Stomach (tissue), 9 donors: ENCODE measurements around the gene RCBTB1. TPM values are rescaled to one million over a fixed set of nuclear protein-coding genes. Genes with fewer than 3 reads are reported as not detected.

Experiments used
- DNase-seq, 2 donors: peaks; one replicate each; pipeline versions ENCODE4 v3.0.0 to v3.0.0-alpha.2; 2013 to 2019
- H3K27ac ChIP-seq, 5 donors: fragments of 200-600 bp in 4 of 5; sonication (generic) in 4 of 5; one replicate each; pipeline ENCODE4 v1.5.1; 2013 to 2019; ENCODE audit warnings: mild to moderate bottlenecking in 1 of 5, moderate library complexity in 1 of 5
- H3K27me3 ChIP-seq, 3 donors: fragments of 200-600 bp; sonication (generic); one replicate each; pipeline ENCODE4 v1.5.1; 2017 to 2019; ENCODE audit warnings: mixed run types in 1 of 3
- H3K36me3 ChIP-seq, 4 donors: fragments of 200-600 bp; sonication (generic); 1 replicate in 3 of 4; 2 replicates in 1 of 4; pipeline ENCODE4 v1.5.1; 2016 to 2019
- H3K4me1 ChIP-seq, 4 donors: fragments of 200-600 bp; sonication (generic); one replicate each; pipeline ENCODE4 v1.5.1; 2016 to 2019
- H3K4me3 ChIP-seq, 4 donors: fragments of 200-600 bp; sonication (generic) in 3 of 4; one replicate each; pipeline ENCODE4 v1.5.1; 2016 to 2019; ENCODE audit warnings: mild to moderate bottlenecking in 1 of 4
- H3K9me3 ChIP-seq, 4 donors: fragments of 200-600 bp; sonication (generic); one replicate each; pipeline ENCODE4 v1.5.1; 2016 to 2019
- CTCF ChIP-seq, 7 experiments: fragments of 450-650 bp in 4 of 7; fragments of 200-600 bp in 3 of 7; sonication (generic) in 3 of 7; IDR thresholded peaks; one replicate each; pipeline ENCODE4 v1.5.1; 2016 to 2019; ENCODE audit warnings: antibody characterized with exemption in 7 of 7, control low read depth in 2 of 7, mild to moderate bottlenecking in 1 of 7
- EP300 ChIP-seq: sonication (generic); formaldehyde crosslinking; IDR thresholded peaks from one replicate; pipeline ENCODE4 v1.6.1; 2017; ENCODE audit warnings: antibody characterized with exemption
- POLR2A ChIP-seq, 4 donors: fragments of 450-650 bp; IDR thresholded peaks; one replicate each; pipeline ENCODE4 v1.6.1; 2016; ENCODE audit warnings: antibody characterized with exemption in 4 of 4, control low read depth in 2 of 4, mild to moderate bottlenecking in 1 of 4, moderate library complexity in 1 of 4
- POLR2AphosphoS5 ChIP-seq, 3 donors: sonication (generic); formaldehyde crosslinking; IDR thresholded peaks; one replicate each; pipeline ENCODE4 v1.6.1; 2016; ENCODE audit warnings: antibody characterized with exemption in 3 of 3
- WGBS, 5 donors: extraction: QIAGEN DNeasy Blood & Tissue Kit in 3 of 5; methylation state at CpG; one replicate each; pipeline versions ENCODE4 v1.1.5 to v1.1.7; 2013 to 2018; 5-methylcytosine and 5-hydroxymethylcytosine counted together
- intact Hi-C: fragments of 100-400 bp; cut with DNase I; formaldehyde crosslinking; loops from one replicate; pipeline ENCODE4 v1.15.1; 2023; ENCODE audit warnings: low total_unique reads
- polyA plus RNA-seq, 3 donors: library from polyadenylated mRNA; stranded (reverse); fragments of 200-250 nt; gene quantifications; one replicate each; pipeline ENCODE4 v1.2.3, GENCODE V29; 2013
- total RNA-seq, 5 donors: library from RNA; depleted of rRNA; stranded (reverse); fragments of >200 nt; gene quantifications; one replicate each; pipeline versions ENCODE4 v1.1.0 to v1.2.3, GENCODE V29; 2014 to 2016
- donor health status: healthy with polysubstance abuse.
- donor health status: Bipolar disorder and iron deficiency.
- donor health status: healthy.

RCBTB1 gene
- total and polyA plus RNA-seq, 8 donors = 1.2 to 48.2 (median 9.7) TPM

- no peaks in the 10 kb centered on the region for H3K9me3 ChIP-seq
- peaks cover 0 to 17% (median 2%) of the 10 kb centered on the region in 4 donors for H3K4me1 ChIP-seq
- H3K27me3 ChIP-seq = no peaks in the 10 kb centered on the region
- TF ChIP-seq CTCF (IDR thresholded peaks at IDR 0.05) (no peak), EP300 (no peak)
- intact Hi-C loops = loop anchor here (10.0 kb wide), 1 partner anchor 46 kb away; no protein-coding TSS in a partner anchor
- peaks cover 19 to 76% (median 61%) of the 10 kb centered on the region in 4 donors for H3K36me3 ChIP-seq
- DNase-seq = no peak
- 95 to 100% (median 98%) methylated on average over 3 of the region's 3 CpGs for WGBS, 5 donors
- H3K4me3 ChIP-seq = no peak overlapping the region
- H3K27ac ChIP-seq = no peak overlapping the region
Measured at GRCh38 chr13:49559006-49559405, 26.4 kb downstream of the RCBTB1 start.

- H3K36me3 ChIP-seq = peaks cover 23 to 96% (median 88%) of the 10 kb centered on the region in 4 donors
- DNase-seq = no peak
- H3K4me3 ChIP-seq = no peak overlapping the region
- no peaks in the 10 kb centered on the region for H3K9me3 ChIP-seq
- no peak for TF ChIP-seq CTCF (IDR thresholded peaks at IDR 0.05)
- TF ChIP-seq POLR2AphosphoS5 (IDR thresholded peaks at IDR 0.05) = no peak
- no peak for TF ChIP-seq POLR2A (IDR thresholded peaks at IDR 0.05)
- no peak for TF ChIP-seq EP300
- no peak overlapping the region for H3K27ac ChIP-seq
- H3K27me3 ChIP-seq = no peaks in the 10 kb centered on the region
- intact Hi-C loops = loop anchor here (10.0 kb wide), 1 partner anchor 50 kb away; no protein-coding TSS in a partner anchor
- WGBS, 5 donors = 79 to 92% (median 84%) methylated on average over 11 of the region's 11 CpGs
- no peaks in the 10 kb centered on the region for H3K4me1 ChIP-seq
Measured at GRCh38 chr13:49554387-49554786, 31.0 kb downstream of the RCBTB1 start.

- Histone ChIP-seq H3K9me3 (no peaks in the 10 kb centered on the region), H3K36me3 (peaks cover 23 to 96% (median 88%) of the 10 kb centered on the region in 4 donors), H3K27me3 (no peaks in the 10 kb centered on the region), H3K27ac (no peak overlapping the region), H3K4me3 (no peak overlapping the region), H3K4me1 (no peaks in the 10 kb centered on the region)
- 94 to 100% (median 96%) methylated on average over 2 of the region's 2 CpGs for WGBS, 5 donors
- TF ChIP-seq POLR2A (IDR thresholded peaks at IDR 0.05) = no peak
- TF ChIP-seq EP300 = no peak
- TF ChIP-seq CTCF (IDR thresholded peaks at IDR 0.05) = no peak
- no peak for TF ChIP-seq POLR2AphosphoS5 (IDR thresholded peaks at IDR 0.05)
- intact Hi-C loops = loop anchor here (10.0 kb wide), 1 partner anchor 51 kb away; no protein-coding TSS in a partner anchor
- DNase-seq = no peak
Measured at GRCh38 chr13:49553888-49554287, 31.5 kb downstream of the RCBTB1 start.

- no peaks in the 10 kb centered on the region for H3K27me3 ChIP-seq
- DNase-seq = no peak
- intact Hi-C loops = loop anchor here (10.0 kb wide), 1 partner anchor 54 kb away; no protein-coding TSS in a partner anchor
- TF ChIP-seq POLR2AphosphoS5 (IDR thresholded peaks at IDR 0.05) (no peak), CTCF (IDR thresholded peaks at IDR 0.05) (no peak), POLR2A (IDR thresholded peaks at IDR 0.05) (no peak), EP300 (no peak)
- H3K36me3 ChIP-seq = peaks cover 29 to 97% (median 88%) of the 10 kb centered on the region in 4 donors
- no peak overlapping the region for H3K27ac ChIP-seq
- no peaks in the 10 kb centered on the region for H3K4me1 ChIP-seq
- WGBS, 5 donors = 75 to 93% (median 89%) methylated on average over 10 of the region's 10 CpGs
- H3K4me3 ChIP-seq = no peak overlapping the region
- H3K9me3 ChIP-seq = no peaks in the 10 kb centered on the region
Measured at GRCh38 chr13:49550942-49551644, 34.3 kb downstream of the RCBTB1 start.
